ENCODE results near the gene ZNF880. TPM values are rescaled to one million over a fixed set of nuclear protein-coding genes. Genes with fewer than 3 reads are reported as not detected.
"Not testable (repeated sequence)": the region's sequence is repeated elsewhere in the genome, so short reads cannot be mapped to it uniquely, and the experiment has no call there.

The ZNF880 gene
- total RNA-seq (2012; rRNA removed): 17.7 and 23.2 TPM in 2 replicates

DNA sequence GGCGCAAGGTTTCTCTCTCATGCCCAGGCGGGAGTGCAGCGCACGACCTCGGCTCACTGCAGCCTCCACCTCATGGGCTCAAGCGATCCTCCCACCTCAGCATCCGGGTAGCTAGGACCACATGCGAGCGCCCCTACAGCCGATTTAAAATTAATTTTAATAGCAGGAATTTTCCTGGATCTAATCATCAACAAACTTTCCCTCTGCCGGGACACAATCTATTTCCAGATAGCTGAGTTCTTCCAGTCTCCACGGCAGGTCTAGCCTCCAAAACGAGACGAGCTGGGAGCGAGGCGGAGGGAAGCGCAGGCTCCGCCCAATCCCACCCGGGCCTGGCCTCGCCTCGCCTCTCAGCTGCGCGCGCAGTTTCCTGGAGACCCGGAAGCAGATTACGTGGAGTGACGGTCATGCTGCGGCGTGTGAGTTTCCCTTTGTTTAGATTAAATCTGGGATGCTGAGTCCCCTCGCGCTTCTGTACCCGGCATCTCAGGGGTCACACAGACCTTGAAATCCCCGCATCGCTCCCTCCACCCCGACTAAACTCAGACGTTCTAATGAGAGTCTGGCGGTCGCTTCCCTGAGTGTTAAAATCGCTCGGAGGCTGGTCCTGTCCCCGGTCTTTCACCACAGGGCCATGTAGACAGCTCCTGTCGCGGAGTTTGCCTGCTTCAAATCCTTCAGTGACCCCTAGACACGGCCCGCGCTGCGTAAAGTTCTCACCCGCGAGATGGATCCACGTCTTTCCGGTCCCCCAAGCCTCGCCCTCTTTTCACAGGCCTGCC lies at the start of gene ZNF880:
Gene ZNF880 (plus strand): TSS at position 365 of the 782 bp plus-strand sequence. CDS start 43 bp downstream, at position 408.
- Histone ChIP-seq H3K9ac (ENCODE audit: low read depth, low read length) (peak within 1 kb of the TSS; percentile 99), H3K27me3 (ENCODE audit: control insufficient read depth, insufficient read depth, low read length) (no peaks in the 10 kb centered on the region), H3K36me3 (ENCODE audit: insufficient read depth, low read length) (peaks cover 28% of the 10 kb centered on the region), H3K4me3 (ENCODE audit: low read length) (peak within 1 kb of the TSS; percentile 98), H3K4me2 (ENCODE audit: low read length) (peak within 1 kb of the TSS; percentile 87), H3K4me1 (ENCODE audit: control insufficient read depth, insufficient read depth, low read length) (no peaks in the 10 kb centered on the region), H3K9me3 (replicated peaks; ENCODE audit: low read length) (peaks cover 32% of the 10 kb centered on the region)

DNA sequence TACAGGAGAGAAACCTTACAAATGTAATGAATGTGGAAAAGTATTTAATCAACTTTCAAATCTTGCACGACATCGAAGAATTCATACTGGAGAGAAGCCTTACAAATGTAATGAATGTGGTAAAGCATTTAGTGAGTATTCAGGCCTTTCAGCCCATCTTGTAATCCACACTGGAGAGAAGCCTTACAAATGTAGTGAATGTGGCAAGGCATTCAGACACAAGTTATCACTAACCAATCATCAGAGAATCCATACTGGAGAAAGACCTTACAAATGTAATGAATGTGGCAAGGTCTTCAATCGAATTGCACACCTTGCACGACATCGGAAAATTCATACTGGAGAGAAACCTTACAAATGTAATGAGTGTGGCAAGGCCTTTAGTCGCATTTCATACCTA lies 47.3 kb upstream of the ZNF880 start:
- Histone ChIP-seq H3K9ac (ENCODE audit: low read depth, low read length) (no peak overlapping the region), H3K36me3 (ENCODE audit: insufficient read depth, low read length) (peaks cover 52% of the 10 kb centered on the region), H3K9me3 (replicated peaks; ENCODE audit: low read length) (peaks cover 55% of the 10 kb centered on the region)

GRCh38 chr19:52331757-52332156 lies 38.0 kb upstream of the ZNF880 start:
- Histone ChIP-seq H3K9ac (ENCODE audit: low read depth, low read length) (no peak overlapping the region), H3K9me3 (replicated peaks; ENCODE audit: low read length) (peaks cover 25% of the 10 kb centered on the region), H3K27me3 (ENCODE audit: control insufficient read depth, insufficient read depth, low read length) (no peaks in the 10 kb centered on the region), H3K4me3 (ENCODE audit: low read length) (no peak overlapping the region), H3K36me3 (ENCODE audit: insufficient read depth, low read length) (no peaks in the 10 kb centered on the region), H3K4me1 (ENCODE audit: control insufficient read depth, insufficient read depth, low read length) (no peaks in the 10 kb centered on the region), H3K4me2 (ENCODE audit: low read length) (no peak overlapping the region)

More for the DNA sequence above, 47.3 kb upstream of the ZNF880 start:
- Histone ChIP-seq H3K4me3 (ENCODE audit: low read length) (no peak overlapping the region), H3K4me2 (ENCODE audit: low read length) (no peak overlapping the region), H3K27me3 (ENCODE audit: control insufficient read depth, insufficient read depth, low read length) (no peaks in the 10 kb centered on the region), H3K4me1 (ENCODE audit: control insufficient read depth, insufficient read depth, low read length) (no peaks in the 10 kb centered on the region)

DNA sequence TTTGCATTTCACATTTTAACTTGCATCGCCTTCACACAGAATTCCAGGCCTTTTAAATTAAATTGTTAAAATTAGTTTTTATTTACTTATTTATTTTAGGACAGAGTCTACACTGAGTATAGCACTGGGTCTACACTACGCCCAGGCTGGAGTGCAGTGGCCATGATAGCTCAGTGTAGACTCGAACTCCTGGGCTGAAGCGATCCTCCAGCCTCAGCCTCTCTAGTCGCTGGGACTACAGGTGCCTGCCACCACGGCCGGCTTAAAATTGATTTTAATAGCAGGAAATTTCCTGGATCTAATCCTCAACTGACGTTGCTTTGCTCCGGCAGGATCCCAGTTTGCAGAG lies 34.0 kb upstream of the ZNF880 start:
- H3K9me3 ChIP-seq (replicated peaks; ENCODE audit: low read length): peaks cover 25% of the 10 kb centered on the region

GRCh38 chr19:52336117-52336790 lies 33.5 kb upstream of the ZNF880 start, which contains the start of gene ZNF610:
TSS of gene ZNF610 (plus strand) at chr19:52336243. CDS start at chr19:52349173, 12,930 bp downstream.
- peaks cover 21% of the 10 kb centered on the region for H3K9me3 ChIP-seq (replicated peaks; ENCODE audit: low read length)
- no peaks in the 10 kb centered on the region for H3K27me3 ChIP-seq (ENCODE audit: control insufficient read depth, insufficient read depth, low read length)
- peak within 1 kb of the TSS; percentile 93 for H3K4me2 ChIP-seq (ENCODE audit: low read length)
- peak within 1 kb of the TSS; percentile 95 for H3K4me3 ChIP-seq (ENCODE audit: low read length)
- H3K9ac ChIP-seq (ENCODE audit: low read depth, low read length): peak within 1 kb of the TSS; percentile 99
- no peaks in the 10 kb centered on the region for H3K36me3 ChIP-seq (ENCODE audit: insufficient read depth, low read length)
- H3K4me1 ChIP-seq (ENCODE audit: control insufficient read depth, insufficient read depth, low read length): no peaks in the 10 kb centered on the region

More for the DNA sequence above, 34.0 kb upstream of the ZNF880 start:
- Histone ChIP-seq H3K27me3 (ENCODE audit: control insufficient read depth, insufficient read depth, low read length) (no peaks in the 10 kb centered on the region), H3K36me3 (ENCODE audit: insufficient read depth, low read length) (no peaks in the 10 kb centered on the region), H3K4me1 (ENCODE audit: control insufficient read depth, insufficient read depth, low read length) (no peaks in the 10 kb centered on the region), H3K4me2 (ENCODE audit: low read length) (peak overlapping the region; percentile 93), H3K9ac (ENCODE audit: low read depth, low read length) (peak overlapping the region; percentile 99), H3K4me3 (ENCODE audit: low read length) (peak overlapping the region; percentile 95)

GRCh38 chr19:52336791-52337381 lies 32.8 kb upstream of the ZNF880 start:
- H3K4me2 ChIP-seq (ENCODE audit: low read length): peak overlapping the region; percentile 93
- peak overlapping the region; percentile 95 for H3K4me3 ChIP-seq (ENCODE audit: low read length)
- peak overlapping the region; percentile 99 for H3K9ac ChIP-seq (ENCODE audit: low read depth, low read length)
- no peaks in the 10 kb centered on the region for H3K4me1 ChIP-seq (ENCODE audit: control insufficient read depth, insufficient read depth, low read length)
- peaks cover 15% of the 10 kb centered on the region for H3K9me3 ChIP-seq (replicated peaks; ENCODE audit: low read length)
- no peaks in the 10 kb centered on the region for H3K27me3 ChIP-seq (ENCODE audit: control insufficient read depth, insufficient read depth, low read length)
- H3K36me3 ChIP-seq (ENCODE audit: insufficient read depth, low read length): no peaks in the 10 kb centered on the region

DNA sequence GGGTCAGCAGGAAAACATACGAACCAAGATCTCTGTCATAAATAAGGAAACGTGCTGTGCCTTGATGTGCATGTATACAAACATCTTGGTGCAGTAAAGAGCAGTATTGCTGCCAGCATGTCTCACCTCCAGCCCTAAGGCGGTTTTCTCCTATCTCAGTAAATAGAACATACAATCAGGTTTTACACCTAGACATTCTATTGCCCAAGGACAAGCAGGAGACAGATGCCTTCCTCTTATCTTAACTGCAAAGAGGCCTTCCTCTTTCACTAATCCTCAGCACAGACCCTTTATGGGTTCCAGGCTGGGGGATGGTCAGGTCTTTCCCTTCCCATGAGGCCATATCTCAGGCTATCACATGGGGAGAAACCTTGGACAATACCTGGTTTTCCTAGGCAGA lies 30.7 kb upstream of the ZNF880 start:
- not testable (repeated sequence) for H3K9me3 ChIP-seq (replicated peaks; ENCODE audit: low read length); H3K36me3 ChIP-seq (ENCODE audit: insufficient read depth, low read length); H3K27me3 ChIP-seq (ENCODE audit: control insufficient read depth, insufficient read depth, low read length); H3K9ac ChIP-seq (ENCODE audit: low read depth, low read length); H3K4me1 ChIP-seq (ENCODE audit: control insufficient read depth, insufficient read depth, low read length); H3K4me3 ChIP-seq (ENCODE audit: low read length); H3K4me2 ChIP-seq (ENCODE audit: low read length)

DNA sequence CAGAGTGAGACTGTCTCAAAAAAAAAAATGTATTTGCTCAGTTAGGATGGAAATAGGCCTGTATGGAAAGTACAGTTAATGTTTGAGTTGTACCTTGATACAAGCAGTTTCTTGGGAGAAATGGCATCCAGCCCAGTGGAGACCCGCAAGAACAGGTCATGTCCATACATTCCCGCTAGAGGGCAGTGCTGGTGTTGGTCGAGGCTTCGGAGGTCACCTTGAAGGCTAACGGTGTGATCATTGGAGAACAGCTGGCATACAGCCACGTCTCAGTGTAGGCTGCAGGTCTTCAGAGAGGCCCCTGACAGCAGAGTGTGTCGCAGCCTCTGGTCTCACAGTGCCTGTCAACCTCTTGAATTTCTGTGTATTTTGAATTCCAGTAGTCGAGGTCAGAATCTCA lies 26.2 kb upstream of the ZNF880 start:
- Histone ChIP-seq H3K27me3 (ENCODE audit: control insufficient read depth, insufficient read depth, low read length) (no peaks in the 10 kb centered on the region), H3K4me2 (ENCODE audit: low read length) (no peak overlapping the region), H3K4me1 (ENCODE audit: control insufficient read depth, insufficient read depth, low read length) (no peaks in the 10 kb centered on the region), H3K4me3 (ENCODE audit: low read length) (no peak overlapping the region), H3K9me3 (replicated peaks; ENCODE audit: low read length) (peaks cover 5% of the 10 kb centered on the region), H3K9ac (ENCODE audit: low read depth, low read length) (no peak overlapping the region), H3K36me3 (ENCODE audit: insufficient read depth, low read length) (no peaks in the 10 kb centered on the region)

DNA sequence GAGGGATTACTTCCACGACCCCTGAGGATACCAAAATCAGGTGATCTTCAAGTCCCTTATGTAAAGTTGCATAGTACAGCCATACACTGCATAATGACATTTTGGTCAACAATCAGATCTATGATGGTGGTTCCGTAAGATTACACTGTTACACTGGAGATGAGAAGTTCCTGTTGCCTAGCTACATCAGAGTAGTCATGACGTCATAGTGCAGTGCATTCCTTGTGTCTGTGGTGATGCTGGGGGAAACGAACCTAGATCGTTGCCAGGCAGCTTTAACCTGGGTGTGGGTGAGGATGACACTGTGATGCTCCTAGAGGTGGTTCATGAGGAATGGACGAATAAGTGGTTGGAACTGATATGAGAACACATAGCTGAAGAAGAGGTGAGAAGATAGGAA lies 24.6 kb upstream of the ZNF880 start:
- Histone ChIP-seq H3K27me3 (ENCODE audit: control insufficient read depth, insufficient read depth, low read length) (no peaks in the 10 kb centered on the region), H3K4me3 (ENCODE audit: low read length) (no peak overlapping the region), H3K36me3 (ENCODE audit: insufficient read depth, low read length) (no peaks in the 10 kb centered on the region), H3K9me3 (replicated peaks; ENCODE audit: low read length) (peaks cover 5% of the 10 kb centered on the region), H3K9ac (ENCODE audit: low read depth, low read length) (no peak overlapping the region), H3K4me2 (ENCODE audit: low read length) (no peak overlapping the region), H3K4me1 (ENCODE audit: control insufficient read depth, insufficient read depth, low read length) (no peaks in the 10 kb centered on the region)

- Histone ChIP-seq H3K9ac (ENCODE audit: low read depth, low read length) (no peak overlapping the region), H3K36me3 (ENCODE audit: insufficient read depth, low read length) (peaks cover 3% of the 10 kb centered on the region), H3K9me3 (replicated peaks; ENCODE audit: low read length) (no peaks in the 10 kb centered on the region)
These were observed 18.2 kb upstream of the ZNF880 start for GRCh38 chr19:52351512-52351911.

DNA sequence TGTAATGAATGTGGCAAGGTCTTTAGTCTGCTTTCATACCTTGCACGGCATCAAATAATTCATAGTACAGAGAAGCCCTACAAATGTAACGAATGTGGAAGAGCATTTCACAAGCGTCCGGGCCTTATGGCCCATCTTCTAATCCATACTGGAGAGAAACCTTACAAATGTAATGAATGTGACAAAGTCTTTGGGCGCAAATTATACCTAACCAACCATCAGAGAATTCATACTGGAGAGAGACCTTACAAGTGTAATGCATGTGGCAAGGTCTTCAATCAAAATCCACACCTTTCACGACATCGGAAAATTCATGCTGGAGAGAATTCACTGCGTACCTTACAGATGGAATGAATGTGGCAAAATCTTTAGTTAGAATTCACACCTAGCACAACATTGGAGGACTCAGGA lies 3.3 kb upstream of the ZNF880 start:
- Histone ChIP-seq H3K36me3 (ENCODE audit: insufficient read depth, low read length) (peaks cover 9% of the 10 kb centered on the region), H3K9ac (ENCODE audit: low read depth, low read length) (no peak overlapping the region), H3K9me3 (replicated peaks; ENCODE audit: low read length) (peaks cover 30% of the 10 kb centered on the region), H3K4me3 (ENCODE audit: low read length) (no peak overlapping the region), H3K27me3 (ENCODE audit: control insufficient read depth, insufficient read depth, low read length) (no peaks in the 10 kb centered on the region), H3K4me2 (ENCODE audit: low read length) (no peak overlapping the region), H3K4me1 (ENCODE audit: control insufficient read depth, insufficient read depth, low read length) (no peaks in the 10 kb centered on the region)

More at GRCh38 chr19:52351512-52351911, 18.2 kb upstream of the ZNF880 start:
- Histone ChIP-seq H3K27me3 (ENCODE audit: control insufficient read depth, insufficient read depth, low read length) (no peaks in the 10 kb centered on the region), H3K4me3 (ENCODE audit: low read length) (no peak overlapping the region), H3K4me2 (ENCODE audit: low read length) (no peak overlapping the region), H3K4me1 (ENCODE audit: control insufficient read depth, insufficient read depth, low read length) (no peaks in the 10 kb centered on the region)
